ENCODE results near the gene PTPRN2.
"Not testable (repeated sequence)": the region's sequence is repeated elsewhere in the genome, so short reads cannot be mapped to it uniquely, and the experiment has no call there.

PTPRN2 gene

DNA sequence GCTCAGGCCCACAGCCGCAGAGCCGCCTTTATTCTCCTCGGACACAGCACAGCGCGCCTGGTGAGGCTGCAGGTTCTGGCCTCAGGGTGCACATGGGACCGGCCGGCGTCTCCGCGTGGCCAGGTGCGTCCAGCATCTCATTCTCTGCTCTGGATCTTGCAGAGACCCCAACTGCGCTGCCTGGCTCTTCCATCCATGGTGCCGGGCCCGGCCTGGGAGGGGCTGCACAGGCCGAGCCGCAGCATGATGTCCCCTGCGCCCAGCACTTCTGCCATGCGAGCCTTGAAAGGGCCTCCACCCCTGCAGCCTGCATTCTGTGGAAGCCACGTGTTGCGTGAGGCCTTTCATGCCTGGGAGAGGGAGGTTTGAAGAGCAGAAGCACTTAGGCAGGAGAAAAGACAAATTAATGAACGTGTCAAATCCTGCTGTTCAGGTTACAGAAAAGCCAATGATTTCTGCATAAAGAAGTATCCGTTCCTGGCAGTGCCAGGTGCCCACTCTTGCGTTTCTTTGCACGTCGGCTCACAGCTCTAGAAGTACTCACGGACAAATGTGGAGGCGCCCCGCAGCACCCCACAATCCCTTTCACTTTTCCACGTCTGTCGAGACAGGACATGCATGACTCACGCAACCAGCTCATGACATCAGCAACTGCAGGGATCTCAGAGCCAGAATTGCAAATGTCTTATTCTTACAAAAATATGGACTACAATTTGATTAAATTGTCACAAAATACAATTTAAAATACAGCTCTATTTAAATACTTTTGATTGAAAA, 679.4 kb downstream of the PTPRN2 start:
- no peak for DNase-seq

DNA sequence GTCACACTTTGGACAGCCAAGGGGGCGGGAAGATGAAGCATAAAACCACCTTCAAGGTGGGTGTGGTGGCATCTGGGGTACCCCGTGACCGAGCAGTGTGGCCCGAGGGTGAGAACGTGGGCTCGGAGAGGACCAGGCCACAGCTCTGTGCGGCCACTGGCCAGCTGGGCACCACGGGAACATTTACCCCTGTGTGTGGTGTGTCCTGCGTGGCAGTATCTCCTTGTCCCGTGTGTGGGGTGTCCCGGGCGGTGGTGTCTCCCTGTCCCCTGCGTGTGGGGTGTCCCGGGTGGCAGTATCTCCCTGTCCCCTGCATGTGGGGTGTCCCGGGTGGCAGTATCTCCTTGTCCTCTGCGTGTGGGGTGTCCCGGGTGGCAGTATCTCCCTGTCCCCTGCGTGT, 680.5 kb downstream of the PTPRN2 start:
- no peak for DNase-seq

DNA sequence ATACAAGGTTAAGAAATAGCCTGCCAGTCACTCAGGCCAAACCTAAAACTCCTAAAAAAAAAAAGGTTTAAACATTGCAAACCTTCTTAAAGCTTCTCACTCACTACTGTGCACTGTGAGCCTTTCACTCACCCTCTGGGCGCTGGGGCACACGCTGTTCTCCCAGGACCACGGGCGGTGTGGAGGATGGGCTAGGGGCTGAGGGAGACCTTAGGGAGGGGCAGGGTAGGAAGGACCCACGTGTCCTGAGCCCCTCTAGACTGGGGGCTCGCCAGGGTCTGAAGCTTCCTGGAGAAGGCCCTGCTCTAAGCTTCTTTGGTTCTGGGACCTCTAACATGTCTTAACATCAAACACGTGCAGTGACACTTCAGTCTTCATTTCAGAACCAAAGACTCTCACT, 681.0 kb downstream of the PTPRN2 start:
- DNase-seq: no peak

DNA sequence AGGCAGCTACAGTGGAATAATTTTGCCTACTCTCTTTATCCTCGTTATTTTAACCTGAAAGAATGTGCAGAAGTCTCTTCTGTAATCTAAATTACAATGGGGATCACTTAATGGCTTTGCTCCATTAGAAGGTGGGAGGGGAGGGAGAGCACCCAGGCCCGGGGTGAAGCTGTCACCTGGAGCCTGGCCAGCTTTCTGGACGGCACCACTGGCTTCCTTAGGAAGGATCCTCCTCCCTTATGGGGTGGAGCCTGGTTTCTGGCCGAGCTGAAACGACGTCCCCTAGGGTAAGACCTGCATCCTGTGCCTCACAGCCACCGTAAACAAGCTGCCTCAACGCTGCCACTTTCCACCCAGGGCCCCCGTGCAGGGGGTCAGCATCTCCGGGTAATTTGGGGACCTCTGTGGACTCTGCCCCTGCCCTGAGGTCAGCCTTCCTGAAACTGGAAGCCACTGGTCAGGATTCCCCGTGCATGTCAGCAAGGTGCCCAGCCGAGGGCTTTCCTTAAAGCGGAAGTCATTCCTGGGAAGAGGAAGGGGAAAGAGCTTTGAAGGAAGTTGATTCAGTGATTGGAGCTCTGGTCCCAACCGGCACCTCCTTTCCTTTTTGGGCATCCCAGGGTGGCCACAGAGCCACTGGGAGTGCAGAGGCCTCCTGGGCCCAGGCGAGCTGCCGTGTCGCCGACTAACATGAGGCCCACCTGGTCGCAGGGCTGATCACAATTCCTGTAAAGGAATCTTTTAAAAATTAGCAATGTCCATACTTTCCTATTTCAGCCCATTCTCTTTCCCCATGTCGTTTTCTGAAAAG, 681.8 kb downstream of the PTPRN2 start:
- DNase-seq: no peak

DNA sequence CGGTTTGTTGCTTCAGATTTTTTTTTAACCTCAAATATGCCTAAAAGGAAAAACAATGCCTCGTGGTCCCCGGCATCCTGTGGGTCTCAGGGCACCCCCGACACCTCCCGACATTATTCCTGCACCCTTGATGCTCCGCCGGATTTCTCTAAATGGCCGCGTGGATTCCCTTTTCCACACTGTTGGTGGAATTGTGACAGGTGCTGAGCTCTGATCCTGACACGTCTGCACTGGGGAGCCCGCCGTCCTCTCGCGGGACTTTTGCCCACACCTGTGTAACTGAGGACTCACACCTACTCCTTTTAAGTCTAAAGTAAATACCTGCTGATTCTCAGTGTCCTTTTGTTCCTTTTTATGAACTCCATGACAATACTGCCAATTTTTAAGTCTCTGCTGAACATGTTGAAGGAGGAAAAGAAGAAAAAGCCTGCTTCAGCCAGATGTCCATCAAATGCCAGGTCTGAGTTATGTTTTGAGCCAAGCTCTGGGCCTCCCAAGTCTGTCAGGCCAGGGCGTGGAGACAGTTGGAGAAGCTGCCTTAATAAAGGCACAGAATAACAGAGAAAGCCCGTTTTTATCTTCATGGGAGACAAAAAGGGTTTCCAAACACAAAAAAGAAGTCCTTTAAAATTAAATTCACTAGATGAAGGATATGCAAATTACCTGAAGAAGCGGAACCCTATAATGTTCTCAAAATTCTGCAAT, 682.6 kb downstream of the PTPRN2 start:
- no peak for DNase-seq

DNA sequence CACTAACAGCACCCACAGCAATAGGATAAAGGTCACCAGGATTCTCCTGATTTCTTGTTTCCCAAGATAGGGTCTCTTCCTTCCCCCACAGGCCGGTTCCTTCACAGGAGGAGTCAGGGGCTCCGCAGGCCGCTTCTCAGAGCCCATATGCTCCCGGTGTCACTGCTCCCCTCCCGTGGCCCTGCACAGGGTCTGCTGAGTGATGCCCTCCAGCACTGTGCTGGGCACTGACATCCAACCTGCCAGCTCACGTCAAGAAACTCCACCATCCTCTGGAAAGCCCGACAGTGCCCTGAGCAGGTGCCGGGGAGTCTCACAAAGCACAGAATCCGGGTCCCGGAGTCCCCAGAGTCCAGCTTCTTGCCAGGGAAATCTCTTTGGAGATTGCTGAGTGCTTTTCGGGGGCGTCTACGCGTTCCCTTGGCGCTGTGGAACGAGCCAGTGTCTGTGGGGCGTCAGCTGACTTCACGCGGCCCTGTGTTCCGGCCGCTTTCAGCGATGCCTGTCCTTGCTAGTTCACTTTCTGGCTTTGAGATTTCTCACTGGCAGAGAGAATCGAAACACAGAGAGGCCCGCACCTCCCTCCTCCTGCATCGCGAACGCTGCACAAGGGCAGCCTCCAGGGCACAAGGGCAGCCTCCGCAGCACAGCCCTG, 683.3 kb downstream of the PTPRN2 start:
- no peak for DNase-seq

DNA sequence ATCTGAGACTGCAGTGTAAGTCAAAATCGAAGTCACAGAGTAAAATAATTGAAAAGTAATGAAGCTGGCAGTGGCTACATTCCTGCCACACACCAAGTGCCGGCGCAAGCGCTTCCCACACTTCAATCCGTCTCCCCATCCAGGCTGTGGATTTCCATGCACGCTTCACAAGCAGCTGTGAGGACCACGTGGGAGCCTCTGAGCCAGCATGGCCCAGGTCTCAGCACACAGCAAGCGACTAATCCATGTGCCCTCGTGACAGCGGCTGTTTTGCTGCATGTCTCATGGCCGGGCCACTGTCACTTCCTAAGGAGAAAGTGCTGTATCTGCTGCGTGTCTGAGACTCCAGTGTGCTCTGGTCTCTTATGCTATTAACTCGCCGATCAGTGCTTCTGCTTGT, 683.9 kb downstream of the PTPRN2 start:
- DNase-seq: no peak

DNA sequence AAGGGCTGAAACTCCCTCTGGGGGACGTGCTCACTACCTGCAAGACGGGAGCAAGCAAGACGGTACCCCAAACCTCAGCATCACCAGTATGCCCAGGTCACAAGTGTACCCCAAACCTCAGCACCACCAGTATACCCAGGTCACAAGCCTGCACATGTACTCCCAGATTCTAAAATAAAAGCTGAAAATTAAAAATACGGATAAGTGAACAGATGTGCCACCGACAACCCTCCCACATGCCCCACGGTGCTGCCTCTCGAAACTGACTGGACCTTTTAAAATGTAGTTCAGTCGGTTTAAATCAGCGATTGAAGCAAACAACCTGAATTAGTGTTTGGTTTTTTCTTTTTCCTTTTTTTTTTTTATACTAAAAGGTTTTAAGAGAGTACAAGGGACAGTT, 684.3 kb downstream of the PTPRN2 start:
- DNase-seq: no peak

DNA sequence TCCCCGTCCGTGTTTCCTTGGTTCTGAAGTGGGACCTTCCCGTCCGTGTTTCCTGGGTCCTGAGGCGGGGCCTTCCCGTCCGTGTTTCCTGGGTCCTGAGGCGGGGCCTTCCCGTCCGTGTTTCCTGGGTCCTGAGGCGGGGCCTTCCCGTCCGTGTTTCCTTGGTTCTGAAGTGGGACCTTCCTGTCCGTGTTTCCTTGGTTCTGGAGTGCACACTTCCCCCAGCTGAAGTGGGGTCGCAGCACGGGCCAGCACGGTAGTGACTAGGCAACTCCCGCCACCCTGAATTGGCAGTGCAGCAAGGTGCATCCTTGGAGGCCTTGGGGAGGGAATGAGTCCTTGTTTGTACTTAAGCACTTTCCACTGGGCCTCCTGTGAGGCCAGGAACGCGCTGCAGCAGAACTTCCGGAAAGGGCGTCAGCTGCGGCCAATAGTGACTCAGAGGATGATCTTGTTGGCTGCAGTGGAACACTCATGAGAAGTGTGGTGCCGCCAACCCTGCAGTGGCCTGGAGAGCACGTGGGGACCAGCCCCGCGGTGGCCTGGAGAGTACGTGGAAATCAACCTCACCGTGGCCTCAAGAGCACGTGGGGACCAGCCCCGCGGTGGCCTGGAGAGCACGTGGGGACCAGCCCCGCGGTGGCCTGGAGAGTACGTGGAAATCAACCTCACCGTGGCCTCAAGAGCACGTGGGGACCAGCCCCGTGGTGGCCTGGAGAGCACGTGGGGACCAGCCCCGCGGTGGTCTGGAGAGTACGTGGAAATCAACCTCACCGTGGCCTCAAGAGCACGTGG, 685.6 kb downstream of the PTPRN2 start:
- DNase-seq: not testable (repeated sequence)

DNA sequence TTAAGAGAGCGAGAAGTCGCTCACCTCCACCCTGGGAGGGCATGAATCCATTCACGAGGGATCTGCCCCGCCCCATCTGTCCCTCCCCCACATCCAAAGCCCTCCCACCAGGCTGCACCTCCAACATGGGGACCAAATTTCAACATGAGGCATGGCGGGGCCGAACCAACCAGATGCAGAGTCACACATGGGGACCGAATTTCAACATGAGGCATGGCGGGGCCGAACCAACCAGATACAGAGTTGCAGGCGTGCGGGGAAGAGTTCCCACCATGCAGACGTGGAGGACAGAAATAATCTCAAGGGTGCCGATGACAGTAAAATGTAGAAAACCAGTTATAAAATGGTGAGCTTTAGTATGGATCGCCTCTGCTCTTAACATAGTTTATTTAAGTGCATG, 686.5 kb downstream of the PTPRN2 start:
- DNase-seq: no peak

DNA sequence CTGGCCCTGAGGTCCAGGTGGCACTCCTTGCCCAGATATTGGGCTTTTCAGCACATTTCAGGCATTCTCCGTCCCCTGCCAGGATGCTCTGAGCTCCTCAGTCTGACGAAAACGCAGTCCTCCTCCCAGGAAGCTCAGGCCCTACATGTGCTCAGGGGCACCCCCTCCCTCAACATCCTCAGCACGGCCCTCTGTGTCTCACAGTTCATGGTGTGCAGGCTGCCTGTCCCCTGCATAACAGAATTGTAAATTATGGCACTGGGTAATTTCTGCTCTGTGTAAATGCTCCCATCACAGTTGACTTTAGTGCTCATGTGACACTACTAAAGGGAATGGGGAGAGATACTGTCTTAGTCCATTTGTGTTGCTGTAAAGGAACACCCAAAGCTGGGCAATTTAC, 687.1 kb downstream of the PTPRN2 start:
- no peak for DNase-seq

DNA sequence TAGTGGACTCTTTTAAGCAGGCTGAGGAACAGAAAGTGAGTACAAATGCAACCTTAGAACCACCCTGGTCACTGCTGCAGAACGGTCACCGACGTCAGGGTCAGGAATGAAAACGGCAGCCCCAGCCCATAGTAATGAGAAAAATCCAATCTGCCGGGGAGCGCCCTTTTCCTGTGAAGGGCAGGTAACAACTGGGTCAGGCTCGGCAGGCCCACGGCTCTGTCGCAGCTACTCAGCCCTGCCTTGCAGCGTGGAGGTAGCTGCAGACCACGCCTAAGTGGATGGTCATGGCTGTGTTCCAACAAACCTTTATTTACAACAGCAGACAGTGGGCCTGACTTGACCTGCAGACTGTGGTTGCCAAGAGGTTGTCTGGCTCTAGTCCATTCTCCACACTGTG, 687.6 kb downstream of the PTPRN2 start:
- no peak for DNase-seq

DNA sequence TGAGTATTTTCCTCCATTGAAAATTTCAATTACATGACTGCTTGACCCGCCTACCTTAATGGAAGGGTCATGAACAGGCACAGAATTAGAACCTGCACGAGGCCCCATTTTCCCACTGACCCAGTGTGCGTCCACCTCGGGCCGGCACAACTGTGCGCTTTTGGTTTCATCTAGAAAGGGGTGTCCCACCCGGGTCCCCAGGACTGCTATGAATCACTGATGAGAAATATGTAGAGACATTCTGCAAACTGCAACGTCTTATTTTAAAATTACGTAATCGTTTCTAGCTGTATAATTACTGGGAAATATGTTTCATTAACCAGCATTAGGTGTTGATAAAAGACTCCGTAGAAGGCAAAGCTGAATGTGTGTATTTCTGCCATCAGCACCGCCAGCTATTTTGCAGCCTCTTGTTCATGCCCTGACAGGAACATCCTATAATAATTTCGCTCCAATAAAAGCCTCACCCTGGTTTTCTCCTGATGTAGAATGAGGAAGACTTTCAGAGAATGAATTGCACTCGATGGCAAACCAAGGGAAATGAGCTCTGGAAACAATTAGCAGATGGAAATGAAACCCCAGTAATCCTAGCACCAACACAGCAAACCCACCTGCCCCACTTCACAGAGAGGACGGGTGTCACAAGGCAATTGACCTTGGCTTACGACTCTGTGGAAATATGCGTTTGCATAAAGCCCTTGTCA, 688.7 kb downstream of the PTPRN2 start:
- no peak for DNase-seq

DNA sequence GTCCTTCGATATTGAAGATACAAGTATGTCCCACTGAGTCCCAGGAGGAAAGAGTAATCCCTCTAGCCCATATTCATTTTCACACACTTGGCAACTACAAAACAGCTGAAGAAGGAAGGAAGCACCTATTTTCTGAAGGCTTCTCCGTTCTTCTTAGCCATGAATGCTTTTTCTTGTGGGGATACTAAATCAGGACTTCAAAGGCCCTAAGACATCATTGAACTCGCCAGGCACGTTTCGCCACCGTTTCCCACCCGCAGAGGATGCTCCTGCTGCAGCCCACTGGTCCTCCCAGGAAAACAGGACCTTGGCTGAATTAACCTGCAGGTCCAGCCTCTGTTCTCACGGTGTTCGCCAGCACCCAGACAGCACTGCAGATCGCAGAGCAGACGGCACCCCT, 689.4 kb downstream of the PTPRN2 start:
- DNase-seq: no peak

DNA sequence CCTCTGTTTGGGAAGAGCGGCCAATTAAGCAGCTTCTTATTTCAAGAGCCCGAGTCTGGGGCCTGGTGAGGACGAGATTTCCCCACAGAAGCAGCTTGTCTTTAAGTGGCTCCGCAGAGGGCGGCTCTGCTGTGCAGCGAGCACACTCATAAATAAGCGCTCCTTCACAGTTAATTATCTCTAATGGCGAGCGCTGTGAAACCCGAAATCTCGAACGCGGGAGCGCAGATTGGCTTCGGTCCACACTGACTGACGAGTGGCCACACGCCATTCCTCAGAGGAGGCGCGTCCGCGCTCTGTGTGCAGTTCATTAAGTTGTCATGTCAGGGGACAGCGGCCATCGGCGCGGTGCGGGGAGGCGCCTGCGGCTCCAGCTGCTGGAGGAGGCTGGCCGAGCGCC, 689.9 kb downstream of the PTPRN2 start:
- DNase-seq: no peak

DNA sequence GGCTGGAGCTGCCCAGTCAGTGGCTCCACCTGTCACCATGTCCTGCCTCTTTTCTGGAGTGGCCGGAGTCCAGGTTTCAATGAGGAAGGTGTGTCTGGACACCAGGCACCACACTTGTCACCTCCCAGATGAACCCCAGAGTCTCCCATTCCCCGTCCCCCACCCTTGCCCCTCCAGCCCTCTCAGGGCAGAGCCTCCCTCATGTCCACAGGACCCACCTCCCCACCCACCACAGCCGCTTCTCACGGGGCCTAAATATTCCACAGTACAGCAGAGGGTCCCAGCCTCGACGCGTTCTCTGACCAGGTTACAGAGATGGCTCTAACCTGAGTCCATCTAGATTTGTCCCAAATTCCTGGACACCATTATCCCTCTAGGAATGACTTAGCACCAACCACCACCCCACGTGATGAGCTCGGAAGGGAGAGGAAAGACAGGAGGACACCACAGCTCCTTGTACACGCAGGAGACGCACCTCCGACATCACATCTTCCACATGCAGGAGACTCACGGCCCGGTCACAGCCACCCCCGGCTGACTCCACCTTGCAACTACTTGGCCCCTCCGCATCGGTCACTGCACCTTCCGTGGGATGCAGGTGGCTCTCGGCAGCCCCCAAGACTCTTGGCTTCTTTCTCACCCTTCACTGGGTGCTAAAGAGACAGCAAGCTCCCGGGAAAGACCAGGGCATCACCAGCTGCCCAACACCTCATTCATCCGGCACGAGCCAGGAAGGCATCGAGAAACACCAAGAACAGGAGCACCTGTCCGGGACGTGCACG, 690.7 kb downstream of the PTPRN2 start:
- DNase-seq: no peak

DNA sequence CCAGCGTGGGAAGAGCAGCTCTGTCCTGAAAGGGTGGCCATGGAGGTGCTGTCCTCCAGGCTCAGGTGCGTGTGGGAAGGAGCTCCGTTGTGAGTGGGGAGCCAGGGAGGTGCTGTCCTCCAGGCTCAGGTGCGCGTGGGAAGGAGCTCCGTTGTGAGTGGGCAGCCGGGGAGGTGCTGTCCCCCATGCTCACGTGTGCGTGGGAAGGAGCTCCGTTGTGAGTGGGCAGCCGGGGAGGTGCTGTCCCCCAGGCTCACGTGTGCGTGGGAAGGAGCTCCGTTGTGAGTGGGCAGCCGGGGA, 691.3 kb downstream of the PTPRN2 start:
- DNase-seq: not testable (repeated sequence)

DNA sequence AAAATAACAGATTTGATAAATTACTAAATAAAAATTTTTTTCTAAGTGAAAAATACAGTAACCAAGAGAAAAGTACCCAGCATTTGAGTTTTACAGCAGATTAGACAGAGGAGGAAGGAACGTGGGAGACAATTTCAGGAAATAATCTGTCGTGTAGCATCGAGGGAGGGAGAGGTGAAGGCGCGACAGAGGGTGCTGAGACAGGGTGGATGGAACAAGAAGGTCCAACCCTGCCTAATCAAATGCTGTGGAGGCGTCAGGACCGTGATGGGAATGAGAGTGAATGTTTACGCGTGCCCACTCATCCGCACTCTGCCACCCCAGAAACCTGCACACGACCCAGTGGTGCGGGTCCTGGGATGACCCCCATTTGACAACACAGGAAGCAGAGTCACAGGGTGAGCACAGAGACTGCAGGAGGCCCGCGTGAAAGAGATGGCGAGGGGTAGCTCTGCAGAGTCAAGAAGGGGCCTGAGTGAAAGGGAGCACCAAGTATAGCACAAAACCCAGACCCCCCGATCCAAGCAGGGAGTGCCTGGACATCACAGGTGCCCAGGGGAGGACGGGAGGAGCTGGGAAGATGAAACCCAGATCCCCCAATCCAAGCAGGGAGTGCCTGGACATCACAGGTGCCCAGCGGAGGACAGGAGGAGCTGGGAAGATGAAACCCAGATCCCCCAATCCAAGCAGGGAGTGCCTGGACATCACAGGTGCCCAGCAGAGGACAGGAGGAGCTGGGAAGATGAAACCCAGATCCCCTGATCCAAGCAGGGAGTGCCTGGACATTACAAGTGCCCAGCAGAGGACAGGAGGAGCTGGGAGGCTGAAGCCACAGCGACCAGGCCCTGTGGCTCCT, 691.9 kb downstream of the PTPRN2 start:
- no peak for DNase-seq

DNA sequence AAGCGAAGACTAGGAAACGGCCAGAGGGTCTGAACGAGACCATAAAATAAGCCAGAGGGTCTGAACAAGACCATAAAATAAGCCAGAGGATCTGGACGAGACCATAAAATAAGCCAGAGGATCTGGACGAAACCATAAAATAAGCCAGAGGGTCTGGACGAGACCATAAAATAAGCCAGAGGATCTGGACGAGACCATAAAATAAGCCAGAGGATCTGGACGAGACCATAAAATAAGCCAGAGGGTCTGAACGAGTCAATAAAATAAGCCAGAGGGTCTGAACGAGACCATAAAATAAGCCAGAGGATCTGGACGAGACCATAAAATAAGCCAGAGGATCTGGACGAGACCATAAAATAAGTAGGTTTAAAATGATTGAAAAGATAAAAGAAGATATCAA, 692.5 kb downstream of the PTPRN2 start:
- DNase-seq: not testable (repeated sequence)

DNA sequence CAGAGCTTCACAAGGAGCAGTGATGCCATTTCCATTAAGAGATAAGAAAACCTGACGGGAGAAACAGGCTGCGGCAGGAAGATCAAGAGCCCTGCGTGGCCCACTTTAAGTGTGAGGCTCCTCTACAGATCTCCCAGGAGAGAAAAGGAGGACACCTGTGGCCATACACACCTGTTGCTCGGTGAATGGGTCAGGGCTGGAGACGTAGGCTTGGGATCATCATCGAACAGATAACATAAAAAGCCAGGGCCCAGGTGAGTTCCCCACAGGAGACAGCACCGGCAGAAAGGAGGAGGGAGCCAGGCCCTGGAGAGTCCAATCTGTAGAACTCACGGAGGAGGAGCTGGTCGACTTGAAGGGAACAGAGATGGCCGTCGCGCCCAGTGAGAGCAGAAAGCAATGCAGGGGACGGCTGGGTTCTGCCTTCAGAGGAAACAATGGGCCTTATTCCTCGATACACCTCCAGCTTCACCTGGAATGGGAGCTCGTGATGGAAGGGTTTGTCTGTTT, 694.0 kb downstream of the PTPRN2 start:
- DNase-seq: no peak

All from inflammatory macrophage (primary cell).